B cell (primary cell): ENCODE data around the gene UPB1.

ENCODE experiments used
- CTCF ChIP-seq: fragments of 200-600 bp; IDR thresholded peaks from one replicate; pipeline ENCODE4 v1.8.0; 2022; ENCODE audit warnings: antibody characterized with exemption, mild to moderate bottlenecking
- EZH2 ChIP-seq: IDR thresholded peaks from 2 replicates; pipeline ENCODE4 v1.6.1; 2012; ENCODE audit warnings: borderline replicate concordance, low read depth, mild to moderate bottlenecking, moderate library complexity, low read length; ENCODE audit not compliant: insufficient read depth, poor library complexity, severe bottlenecking

DNA sequence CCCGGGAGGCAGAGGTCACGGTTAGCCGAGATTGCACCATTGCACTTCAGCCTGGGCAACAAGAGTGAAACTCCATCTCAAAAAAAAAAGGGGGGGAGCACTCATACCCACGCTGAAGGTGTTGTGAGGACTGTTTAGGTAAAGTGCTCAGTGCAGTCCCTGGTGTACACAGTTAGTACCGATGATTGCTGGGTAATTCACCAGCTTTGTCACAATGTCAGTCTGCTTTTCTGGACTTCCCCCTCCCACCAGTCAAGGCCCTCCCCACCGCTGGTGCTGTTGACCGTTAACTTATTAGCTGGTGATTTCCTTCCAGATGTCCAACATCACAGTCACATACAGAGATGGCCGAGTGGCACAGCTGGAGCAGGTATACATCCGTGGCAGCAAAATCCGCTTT, 72.5 kb downstream of the UPB1 start:
- no peak for TF ChIP-seq CTCF
- no peak for TF ChIP-seq EZH2
